ENCODE measurements around the gene RNF182.

Gene RNF182

GRCh38 chr6:13918686-13919250 lies 6.0 kb upstream of the RNF182 start:
- POLR2A ChIA-PET = no interaction called here
- DNase-seq (ENCODE audit: extremely low spot score) = no peak
- CTCF ChIA-PET = interaction anchor here (1.7 kb wide), 1 partner anchor 10 kb away, joined by 4 read pairs; no protein-coding TSS in a partner anchor
- no peak for TF ChIP-seq SP1 (IDR thresholded peaks at IDR 0.05)
- TF ChIP-seq L3MBTL2 (conservative IDR thresholded peaks at IDR 0.05) = no peak
- TF ChIP-seq HDGF (IDR thresholded peaks at IDR 0.05; ENCODE audit: borderline replicate concordance) = no peak
- TF ChIP-seq NFRKB (IDR thresholded peaks at IDR 0.05) = no peak
- TF ChIP-seq FOXM1 (IDR thresholded peaks at IDR 0.05; ENCODE audit: borderline replicate concordance) = no peak
- TF ChIP-seq TARDBP (IDR thresholded peaks at IDR 0.05) = no peak
- TF ChIP-seq FOXK2 (IDR thresholded peaks at IDR 0.05) = no peak
- TF ChIP-seq, protein P1, sequence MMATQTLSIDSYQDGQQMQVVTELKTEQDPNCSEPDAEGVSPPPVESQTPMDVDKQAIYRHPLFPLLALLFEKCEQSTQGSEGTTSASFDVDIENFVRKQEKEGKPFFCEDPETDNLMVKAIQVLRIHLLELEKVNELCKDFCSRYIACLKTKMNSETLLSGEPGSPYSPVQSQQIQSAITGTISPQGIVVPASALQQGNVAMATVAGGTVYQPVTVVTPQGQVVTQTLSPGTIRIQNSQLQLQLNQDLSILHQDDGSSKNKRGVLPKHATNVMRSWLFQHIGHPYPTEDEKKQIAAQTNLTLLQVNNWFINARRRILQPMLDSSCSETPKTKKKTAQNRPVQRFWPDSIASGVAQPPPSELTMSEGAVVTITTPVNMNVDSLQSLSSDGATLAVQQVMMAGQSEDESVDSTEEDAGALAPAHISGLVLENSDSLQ (IDR thresholded peaks at IDR 0.05) = no peak
- TF ChIP-seq ELF4 (IDR thresholded peaks at IDR 0.05) = no peak
- TF ChIP-seq SUZ12 (IDR thresholded peaks at IDR 0.05) = no peak
- TF ChIP-seq LEF1 (IDR thresholded peaks at IDR 0.05; ENCODE audit: borderline replicate concordance) = no peak
- TF ChIP-seq ARNT (IDR thresholded peaks at IDR 0.05) = no peak
- no peak for TF ChIP-seq BHLHE40 (IDR thresholded peaks at IDR 0.05; ENCODE audit: borderline replicate concordance)

DNA sequence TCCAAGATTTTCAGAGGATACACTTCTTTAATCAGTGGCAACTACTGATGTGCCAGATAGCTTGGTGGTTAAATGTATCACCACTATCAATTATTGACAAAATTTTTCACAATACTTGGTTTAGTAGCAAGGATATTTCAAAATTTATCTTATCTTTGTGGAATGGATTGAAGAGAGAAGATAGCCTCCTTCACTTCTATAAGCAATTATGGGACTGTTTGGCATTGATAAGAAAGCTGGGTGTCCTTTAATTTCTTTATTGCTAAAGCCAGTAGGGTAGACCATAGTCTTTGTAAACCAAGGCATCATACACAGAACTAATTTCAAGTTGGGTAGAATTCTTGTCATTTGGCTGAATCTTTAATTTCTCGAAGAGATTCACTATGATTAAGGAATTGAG lies 4.9 kb upstream of the RNF182 start:
- TF ChIP-seq LEF1 (IDR thresholded peaks at IDR 0.05; ENCODE audit: borderline replicate concordance) (no peak), FOXA1 (IDR thresholded peaks at IDR 0.05) (no peak), SUZ12 (IDR thresholded peaks at IDR 0.05) (no peak), NFRKB (IDR thresholded peaks at IDR 0.05) (no peak), ARNT (IDR thresholded peaks at IDR 0.05) (no peak), CTBP1 (IDR thresholded peaks at IDR 0.05; ENCODE audit: borderline replicate concordance) (no peak), FOXM1 (IDR thresholded peaks at IDR 0.05; ENCODE audit: borderline replicate concordance) (no peak), BHLHE40 (IDR thresholded peaks at IDR 0.05; ENCODE audit: borderline replicate concordance) (no peak), ZNF384 (IDR thresholded peaks at IDR 0.05) (no peak), TARDBP (IDR thresholded peaks at IDR 0.05) (no peak), SP1 (IDR thresholded peaks at IDR 0.05) (no peak), ELF4 (IDR thresholded peaks at IDR 0.05) (no peak), L3MBTL2 (conservative IDR thresholded peaks at IDR 0.05) (no peak), FOXK2 (IDR thresholded peaks at IDR 0.05) (no peak), HDGF (IDR thresholded peaks at IDR 0.05; ENCODE audit: borderline replicate concordance) (no peak)
- TF ChIP-seq, protein P1 (IDR thresholded peaks at IDR 0.05) = no peak
- CTCF ChIA-PET = interaction anchor here (1.2 to 1.7 kb wide), 2 partner anchors 11 to 147 kb away, joined by 4 to 6 read pairs; no protein-coding TSS in a partner anchor
- POLR2A ChIA-PET = no interaction called here
- no peak for DNase-seq (ENCODE audit: extremely low spot score)

- TF ChIP-seq FOXA1 (IDR thresholded peaks at IDR 0.05) (no peak), ARNT (IDR thresholded peaks at IDR 0.05) (no peak), NFRKB (IDR thresholded peaks at IDR 0.05) (no peak), HDGF (IDR thresholded peaks at IDR 0.05; ENCODE audit: borderline replicate concordance) (no peak), L3MBTL2 (conservative IDR thresholded peaks at IDR 0.05) (no peak), SUZ12 (IDR thresholded peaks at IDR 0.05) (no peak), FOXM1 (IDR thresholded peaks at IDR 0.05; ENCODE audit: borderline replicate concordance) (no peak), LEF1 (IDR thresholded peaks at IDR 0.05; ENCODE audit: borderline replicate concordance) (no peak), BHLHE40 (IDR thresholded peaks at IDR 0.05; ENCODE audit: borderline replicate concordance) (no peak), TARDBP (IDR thresholded peaks at IDR 0.05) (no peak), CTBP1 (IDR thresholded peaks at IDR 0.05; ENCODE audit: borderline replicate concordance) (no peak), ZNF384 (IDR thresholded peaks at IDR 0.05) (no peak), SP1 (IDR thresholded peaks at IDR 0.05) (no peak), ELF4 (IDR thresholded peaks at IDR 0.05) (no peak), FOXK2 (IDR thresholded peaks at IDR 0.05) (no peak)
- TF ChIP-seq, protein P1 (IDR thresholded peaks at IDR 0.05) = no peak
- ChIA-PET CTCF (interaction anchor here (1.2 to 1.7 kb wide), 2 partner anchors 12 to 146 kb away, joined by 4 to 6 read pairs; no protein-coding TSS in a partner anchor), POLR2A (no interaction called here)
- DNase-seq (ENCODE audit: extremely low spot score) = no peak
Observed at GRCh38 chr6:13920552-13920951, 4.2 kb upstream of the RNF182 start.

GRCh38 chr6:13922750-13923149 lies 2.0 kb upstream of the RNF182 start:
- POLR2A ChIA-PET = interaction anchor here (1.6 kb wide), 1 partner anchor 109 kb away, joined by 4 read pairs; the partner anchor contains the start of gene MCUR1
- CTCF ChIA-PET = interaction anchor here (0.7 to 0.9 kb wide), 3 partner anchors 9 to 144 kb away, joined by 3 to 4 read pairs (median 3); no protein-coding TSS in a partner anchor
- no peak for DNase-seq (ENCODE audit: extremely low spot score)
- TF ChIP-seq, protein P1 (IDR thresholded peaks at IDR 0.05) = no peak
- TF ChIP-seq FOXA1 (IDR thresholded peaks at IDR 0.05) (no peak), ARNT (IDR thresholded peaks at IDR 0.05) (no peak), NFRKB (IDR thresholded peaks at IDR 0.05) (no peak), BHLHE40 (IDR thresholded peaks at IDR 0.05; ENCODE audit: borderline replicate concordance) (no peak), SP1 (IDR thresholded peaks at IDR 0.05) (no peak), ZNF384 (IDR thresholded peaks at IDR 0.05) (no peak), CTBP1 (IDR thresholded peaks at IDR 0.05; ENCODE audit: borderline replicate concordance) (no peak), HDGF (IDR thresholded peaks at IDR 0.05; ENCODE audit: borderline replicate concordance) (no peak), FOXM1 (IDR thresholded peaks at IDR 0.05; ENCODE audit: borderline replicate concordance) (no peak), TARDBP (IDR thresholded peaks at IDR 0.05) (no peak), SUZ12 (IDR thresholded peaks at IDR 0.05) (no peak), LEF1 (IDR thresholded peaks at IDR 0.05; ENCODE audit: borderline replicate concordance) (no peak), FOXK2 (IDR thresholded peaks at IDR 0.05) (no peak)
